SK-N-SH (cell line): ENCODE measurements around the gene CAPG. TPM values are rescaled to one million over a fixed set of nuclear protein-coding genes. Genes with fewer than 3 reads are reported as not detected.

ENCODE experiments used
- CTCF ChIA-PET: fragments of 300-600, 350-600 bp; formaldehyde crosslinking; extraction: SDS; loops from one replicate; lab custom pipeline; 2021; lab: Yijun Ruan, JAX
- POLR2A ChIA-PET: fragments of 350-600 bp; sonication (Branson Sonifier 250); formaldehyde crosslinking; extraction: SDS; loops from one replicate; lab custom pipeline; 2020; ENCODE audit warnings: antibody characterized with exemption, inconsistent platforms; lab: Yijun Ruan, JAX
- DNase-seq: peaks from one replicate; pipeline ENCODE4 v3.0.0; 2012
- H2AFZ ChIP-seq: fragments of 200-600 bp; sonication (generic); 2 replicates; pipeline ENCODE4 v1.8.1; 2016; ENCODE audit warnings: antibody characterized with exemption, mild to moderate bottlenecking, low read depth
- H3F3A ChIP-seq: fragments of 200-600 bp; sonication (generic); replicated peaks from 2 replicates; pipeline ENCODE3; 2016; ENCODE audit warnings: antibody characterized with exemption, mild to moderate bottlenecking; ENCODE audit not compliant: insufficient read depth
- H3K27ac ChIP-seq, 2 experiments: fragments of 200-500 bp in 1 of 2; fragments of 200-600 bp in 1 of 2; sonication (Bioruptor generic) in 1 of 2; sonication (generic), shearing (Covaris generic) in 1 of 2; 2 replicates each; pipeline versions ENCODE4 v1.5.1 to v1.6.1; 2014 to 2016; ENCODE audit warnings: low read depth in 2 of 2, inconsistent platforms in 1 of 2, low read length in 1 of 2, mild to moderate bottlenecking in 1 of 2, mixed read lengths in 1 of 2
- H3K27me3 ChIP-seq: fragments of 200-600 bp; sonication (generic), shearing (Covaris generic); 2 replicates; pipeline ENCODE4 v1.6.1; 2016; ENCODE audit warnings: mixed run types; ENCODE audit not compliant: insufficient read depth
- H3K36me3 ChIP-seq, 2 experiments: fragments of 200-500 bp in 1 of 2; fragments of 200-600 bp in 1 of 2; sonication (Bioruptor generic) in 1 of 2; sonication (generic) in 1 of 2; replicated peaks in 1 of 2; 2 replicates each; pipeline versions ENCODE3 to v1.5.1; 2014 to 2016; ENCODE audit warnings: low read length in 1 of 2, mild to moderate bottlenecking in 1 of 2; ENCODE audit not compliant: insufficient read depth in 2 of 2, control insufficient read depth in 1 of 2
- H3K4me1 ChIP-seq, 2 experiments: fragments of 200-500 bp in 1 of 2; fragments of 200-600 bp in 1 of 2; sonication (Bioruptor generic) in 1 of 2; sonication (generic), shearing (Covaris generic) in 1 of 2; 2 replicates each; pipeline versions ENCODE4 v1.5.1 to v1.6.1; 2014 to 2016; ENCODE audit warnings: low read depth in 1 of 2, low read length in 1 of 2, mixed run types in 1 of 2; ENCODE audit not compliant: insufficient read depth in 2 of 2, control insufficient read depth in 1 of 2
- H3K4me2 ChIP-seq: fragments of 200-600 bp; sonication (generic), shearing (Covaris generic); 2 replicates; pipeline ENCODE4 v1.6.1; 2017; ENCODE audit warnings: mixed run types
- H3K4me3 ChIP-seq, 2 experiments: fragments of 200-500 bp in 1 of 2; fragments of 200-600 bp in 1 of 2; sonication (Bioruptor generic) in 1 of 2; sonication (generic), shearing (Covaris generic) in 1 of 2; 2 replicates each; pipeline versions ENCODE4 v1.5.1 to v1.8.1; 2014 to 2016; ENCODE audit warnings: low read depth in 2 of 2, inconsistent platforms in 1 of 2, low read length in 1 of 2, mild to moderate bottlenecking in 1 of 2, mixed read lengths in 1 of 2, moderate library complexity in 1 of 2
- H3K79me2 ChIP-seq: fragments of 200-600 bp; sonication (generic); 2 replicates; pipeline ENCODE4 v1.8.1; 2017; ENCODE audit warnings: mild to moderate bottlenecking; ENCODE audit not compliant: insufficient read depth
- H3K9ac ChIP-seq: fragments of 200-600 bp; sonication (generic); 2 replicates; pipeline ENCODE4 v1.6.1; 2017; ENCODE audit warnings: mixed run types
- H3K9me2 ChIP-seq: fragments of 200-600 bp; sonication (generic); 2 replicates; pipeline ENCODE4 v1.6.1; 2017; ENCODE audit warnings: mixed run types
- H3K9me3 ChIP-seq: fragments of 200-600 bp; sonication (generic); 2 replicates; pipeline ENCODE4 v1.6.1; 2017; ENCODE audit warnings: mixed run types, mild to moderate bottlenecking, moderate library complexity
- H4K20me1 ChIP-seq: fragments of 200-600 bp; sonication (generic); 2 replicates; pipeline ENCODE4 v1.6.1; 2017; ENCODE audit warnings: mild to moderate bottlenecking, mixed run types; ENCODE audit not compliant: insufficient read depth
- ELF1 ChIP-seq: IDR thresholded peaks from 2 replicates; pipeline ENCODE4 v1.4.0; 2012
- EP300 ChIP-seq, 2 experiments: IDR thresholded peaks; 2 replicates each; pipeline versions ENCODE4 v1.4.0 to v1.6.1; 2012; ENCODE audit warnings: borderline replicate concordance in 1 of 2, low read depth in 1 of 2, low read length in 1 of 2
- EZH2phosphoT487 ChIP-seq: fragments of 200-600 bp; sonication (generic); IDR thresholded peaks from 2 replicates; pipeline ENCODE4 v1.6.1; 2017; ENCODE audit warnings: low read depth, mixed run types, mild to moderate bottlenecking, antibody characterized with exemption, moderate library complexity, borderline replicate concordance
- FOSL2 ChIP-seq: IDR thresholded peaks from 2 replicates; pipeline ENCODE4 v1.4.0; 2012; ENCODE audit warnings: low read depth, mild to moderate bottlenecking, moderate library complexity, borderline replicate concordance
- FOXM1 ChIP-seq: IDR thresholded peaks from 2 replicates; pipeline ENCODE4 v1.4.0; 2012; ENCODE audit warnings: low read depth, mild to moderate bottlenecking
- GABPA ChIP-seq: IDR thresholded peaks from 2 replicates; pipeline ENCODE4 v1.4.0; 2012; ENCODE audit warnings: low read depth, mild to moderate bottlenecking
- GATA2 ChIP-seq: sonication (generic); formaldehyde crosslinking; IDR thresholded peaks from 2 replicates; pipeline ENCODE4 v1.5.0; 2020; ENCODE audit warnings: mild to moderate bottlenecking, missing genetic modification reagents
- JUND ChIP-seq: IDR thresholded peaks from 2 replicates; pipeline ENCODE4 v1.4.0; 2012
- MAX ChIP-seq: IDR thresholded peaks from 2 replicates; pipeline ENCODE4 v1.4.0; 2012; ENCODE audit warnings: low read depth
- MEF2A ChIP-seq: IDR thresholded peaks from 2 replicates; pipeline ENCODE4 v1.4.0; 2012; ENCODE audit warnings: low read depth, borderline replicate concordance
- MXI1 ChIP-seq: IDR thresholded peaks from 2 replicates; pipeline ENCODE4 v1.6.1; 2012; ENCODE audit warnings: mild to moderate bottlenecking, low read depth, low read length, improper control_type of control experiment
- NRF1 ChIP-seq: IDR thresholded peaks from 2 replicates; pipeline ENCODE4 v1.6.1; 2012; ENCODE audit warnings: low read depth, mild to moderate bottlenecking, low read length
- POLR2AphosphoS5 ChIP-seq: IDR thresholded peaks from 2 replicates; pipeline ENCODE4 v1.6.1; 2012; ENCODE audit warnings: low read depth, low read length
- RAD21 ChIP-seq: IDR thresholded peaks from 2 replicates; pipeline ENCODE4 v1.6.1; 2012; ENCODE audit warnings: mild to moderate bottlenecking, low read length
- RCOR1 ChIP-seq: fragments of 150-350 bp; IDR thresholded peaks from 2 replicates; pipeline ENCODE4 v1.6.1; 2017; ENCODE audit warnings: antibody characterized with exemption, low read length
- SIN3A ChIP-seq: IDR thresholded peaks from 2 replicates; pipeline ENCODE4 v1.6.1; 2012; ENCODE audit warnings: low read depth, mild to moderate bottlenecking, low read length, moderate library complexity, borderline replicate concordance
- TAF1 ChIP-seq: IDR thresholded peaks from 2 replicates; pipeline ENCODE4 v1.6.1; 2012; ENCODE audit warnings: low read depth, mild to moderate bottlenecking, low read length, moderate library complexity, borderline replicate concordance
- TCF12 ChIP-seq: IDR thresholded peaks from 2 replicates; pipeline ENCODE4 v1.4.0; 2012
- TEAD4 ChIP-seq: IDR thresholded peaks from 2 replicates; pipeline ENCODE4 v1.4.0; 2012; ENCODE audit warnings: mild to moderate bottlenecking, borderline replicate concordance; ENCODE audit not compliant: insufficient read depth
- USF2 ChIP-seq: fragments of 150-350 bp; IDR thresholded peaks from 2 replicates; pipeline ENCODE4 v1.6.1; 2017; ENCODE audit warnings: antibody characterized with exemption, low read length, low read depth, borderline replicate concordance
- YY1 ChIP-seq: IDR thresholded peaks from 2 replicates; pipeline ENCODE4 v1.4.0; 2012; ENCODE audit warnings: low read depth, mild to moderate bottlenecking
- WGBS: methylation state at CpG from one replicate; pipeline ENCODE4 v1.1.6; 2017; ENCODE audit warnings: low lambda C conversion rate; 5-methylcytosine and 5-hydroxymethylcytosine counted together
- polyA plus RNA-seq, 3 experiments: library from polyadenylated mRNA; depleted of rRNA; stranded (reverse); fragments of >200 nt; gene quantifications; 2 replicates each; pipeline ENCODE4 v1.2.3, GENCODE V29; 2012
- TF ChIP-seq, protein P1 (sequence below): IDR thresholded peaks from 2 replicates; pipeline ENCODE4 v1.4.0; 2012; ENCODE audit warnings: low read depth, borderline replicate concordance
- TF ChIP-seq, protein P2 (sequence below): fragments of 150-350 bp; IDR thresholded peaks from 2 replicates; pipeline ENCODE4 v1.6.1; 2016; ENCODE audit warnings: mild to moderate bottlenecking, low read depth, low read length

The CAPG gene
- polyA plus RNA-seq, 1 of the 3 experiments (the other 2 are of a cell fraction) = 1.2 TPM

GRCh38 chr2:85395912-85396475 is 14.2 kb downstream of the CAPG start:
- Histone ChIP-seq H3K79me2 (no peaks in the 10 kb centered on the region), H3K27ac (no peak overlapping the region), H3K4me1 (peaks cover 0 to 23% of the 10 kb centered on the region in 2 experiments; a peak in 1 of 4 replicates), H3K9me2 (no peaks in the 10 kb centered on the region), H3F3A (no peaks in the 10 kb centered on the region), H3K36me3 (no peaks in the 10 kb centered on the region), H4K20me1 (no peaks in the 10 kb centered on the region), H3K9ac (no peak overlapping the region), H3K4me2 (no peak overlapping the region), H3K27me3 (no peaks in the 10 kb centered on the region), H2AFZ (no peak overlapping the region), H3K4me3 (no peak overlapping the region), H3K9me3 (no peaks in the 10 kb centered on the region)
- POLR2A ChIA-PET = no interaction called here
- WGBS = 92% methylated on average over 14 of the region's 14 CpGs
- CTCF ChIA-PET = no interaction called here
- DNase-seq = no peak
- no peak for TF ChIP-seq EZH2phosphoT487
- TF ChIP-seq SIN3A = no peak
- TF ChIP-seq RCOR1 = no peak
- TF ChIP-seq ELF1 = no peak
- no peak for TF ChIP-seq JUND
- TF ChIP-seq MAX = no peak
- TF ChIP-seq, protein P1, sequence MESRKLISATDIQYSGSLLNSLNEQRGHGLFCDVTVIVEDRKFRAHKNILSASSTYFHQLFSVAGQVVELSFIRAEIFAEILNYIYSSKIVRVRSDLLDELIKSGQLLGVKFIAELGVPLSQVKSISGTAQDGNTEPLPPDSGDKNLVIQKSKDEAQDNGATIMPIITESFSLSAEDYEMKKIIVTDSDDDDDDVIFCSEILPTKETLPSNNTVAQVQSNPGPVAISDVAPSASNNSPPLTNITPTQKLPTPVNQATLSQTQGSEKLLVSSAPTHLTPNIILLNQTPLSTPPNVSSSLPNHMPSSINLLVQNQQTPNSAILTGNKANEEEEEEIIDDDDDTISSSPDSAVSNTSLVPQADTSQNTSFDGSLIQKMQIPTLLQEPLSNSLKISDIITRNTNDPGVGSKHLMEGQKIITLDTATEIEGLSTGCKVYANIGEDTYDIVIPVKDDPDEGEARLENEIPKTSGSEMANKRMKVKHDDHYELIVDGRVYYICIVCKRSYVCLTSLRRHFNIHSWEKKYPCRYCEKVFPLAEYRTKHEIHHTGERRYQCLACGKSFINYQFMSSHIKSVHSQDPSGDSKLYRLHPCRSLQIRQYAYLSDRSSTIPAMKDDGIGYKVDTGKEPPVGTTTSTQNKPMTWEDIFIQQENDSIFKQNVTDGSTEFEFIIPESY = no peak

DNA sequence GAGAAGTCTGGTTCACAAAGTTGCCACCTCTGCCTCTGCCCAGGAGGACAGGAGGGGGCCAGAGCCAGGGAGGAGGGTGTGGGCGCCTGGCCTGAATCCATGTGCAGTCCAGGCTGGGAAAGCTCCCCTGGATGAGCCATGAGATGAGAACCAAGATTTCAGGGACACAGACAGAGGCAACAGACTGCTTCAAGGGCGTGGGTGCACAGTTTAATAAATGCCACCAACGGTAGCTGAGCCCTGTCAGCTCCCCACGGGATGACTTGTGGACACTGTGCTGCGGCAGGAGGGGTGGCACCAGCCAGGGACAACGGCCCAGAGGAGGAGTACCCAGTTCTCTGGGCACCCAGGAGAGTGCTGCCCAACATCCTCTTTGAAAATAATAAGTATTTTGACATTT is 15.2 kb downstream of the CAPG start:
- no peaks in the 10 kb centered on the region for H3K79me2 ChIP-seq
- no peaks in the 10 kb centered on the region for H3K9me3 ChIP-seq
- no peak overlapping the region for H2AFZ ChIP-seq
- ChIA-PET POLR2A (interaction anchor here (1.0 kb wide), 1 partner anchor 24 kb away, joined by 3 read pairs; the partner anchor contains the start of gene SH2D6), CTCF (interaction anchor here (6.0 kb wide), 1 partner anchor 155 kb away, joined by 44 read pairs; no protein-coding TSS in a partner anchor)
- no peak overlapping the region for H3K4me2 ChIP-seq
- 55% methylated on average over 5 of the region's 6 CpGs for WGBS
- TF ChIP-seq TCF12 (no peak), NRF1 (no peak), YY1 (no peak), TAF1 (no peak), RAD21 (no peak), POLR2AphosphoS5 (no peak), GABPA (no peak), RCOR1 (no peak), EZH2phosphoT487 (no peak), EP300 (IDR thresholded peaks at IDR 0.05; ENCODE audit: borderline replicate concordance in 1 of 2, low read depth in 1 of 2, low read length in 1 of 2) (no peak), TEAD4 (no peak), MEF2A (no peak), FOSL2 (no peak), FOXM1 (no peak), MXI1 (no peak), GATA2 (CRISPR knock-in tag) (no peak), USF2 (no peak)
- TF ChIP-seq, protein P2, sequence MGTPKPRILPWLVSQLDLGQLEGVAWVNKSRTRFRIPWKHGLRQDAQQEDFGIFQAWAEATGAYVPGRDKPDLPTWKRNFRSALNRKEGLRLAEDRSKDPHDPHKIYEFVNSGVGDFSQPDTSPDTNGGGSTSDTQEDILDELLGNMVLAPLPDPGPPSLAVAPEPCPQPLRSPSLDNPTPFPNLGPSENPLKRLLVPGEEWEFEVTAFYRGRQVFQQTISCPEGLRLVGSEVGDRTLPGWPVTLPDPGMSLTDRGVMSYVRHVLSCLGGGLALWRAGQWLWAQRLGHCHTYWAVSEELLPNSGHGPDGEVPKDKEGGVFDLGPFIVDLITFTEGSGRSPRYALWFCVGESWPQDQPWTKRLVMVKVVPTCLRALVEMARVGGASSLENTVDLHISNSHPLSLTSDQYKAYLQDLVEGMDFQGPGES = no peak
- H4K20me1 ChIP-seq = no peaks in the 10 kb centered on the region
- no peaks in the 10 kb centered on the region for H3K36me3 ChIP-seq
- peaks cover 0 to 23% of the 10 kb centered on the region in 2 experiments; a peak in 1 of 4 replicates for H3K4me1 ChIP-seq
- no peak overlapping the region for H3K27ac ChIP-seq
- no peaks in the 10 kb centered on the region for H3F3A ChIP-seq
- no peaks in the 10 kb centered on the region for H3K27me3 ChIP-seq
- no peak overlapping the region for H3K4me3 ChIP-seq
- no peak for DNase-seq
- no peaks in the 10 kb centered on the region for H3K9me2 ChIP-seq
- no peak overlapping the region for H3K9ac ChIP-seq
